Adrenal gland (tissue), 12 donors: ENCODE data around the gene SRGAP3. TPM values are rescaled to one million over a fixed set of nuclear protein-coding genes. Genes with fewer than 3 reads are reported as not detected.

Source experiments
- DNase-seq, 7 donors: peaks; one replicate each; pipeline ENCODE4 v3.0.0-alpha.2; 2019 to 2020
- H3K27ac ChIP-seq, 5 donors: fragments of 200-600 bp; sonication (generic) in 4 of 5; 1 replicate in 3 of 5; 2 replicates in 2 of 5; pipeline versions ENCODE4 v1.5.1 to v1.8.0; 2016 to 2020; ENCODE audit warnings: mild to moderate bottlenecking in 1 of 5
- H3K27me3 ChIP-seq: fragments of 200-600 bp; 2 replicates; pipeline ENCODE4 v1.8.0; 2021
- H3K36me3 ChIP-seq, 2 donors: fragments of 200-600 bp; replicated peaks in 1 of 2; 1 replicate in 1 of 2; 2 replicates in 1 of 2; pipeline versions ENCODE4 v1.5.1 to v1.8.0; 2018 to 2022
- H3K4me1 ChIP-seq, 2 donors: fragments of 200-600 bp; replicated peaks in 1 of 2; 1 replicate in 1 of 2; 2 replicates in 1 of 2; pipeline versions ENCODE4 v1.5.1 to v1.8.0; 2018 to 2021
- H3K4me3 ChIP-seq, 4 donors: fragments of 200-600 bp; sonication (generic) in 3 of 4; one replicate each; pipeline ENCODE4 v1.5.1; 2016 to 2018
- H3K9me3 ChIP-seq, 3 donors: fragments of 200-600 bp; sonication (generic) in 1 of 3; replicated peaks in 1 of 3; 1 replicate in 2 of 3; 2 replicates in 1 of 3; pipeline versions ENCODE4 v1.5.1 to v1.8.0; 2016 to 2021
- CTCF ChIP-seq, 6 experiments: fragments of 450-650 bp in 4 of 6; fragments of 200-600 bp in 2 of 6; sonication (generic) in 1 of 6; IDR thresholded peaks; 1 replicate in 5 of 6; 2 replicates in 1 of 6; pipeline versions ENCODE4 v1.5.1 to v1.8.0; 2016 to 2021; ENCODE audit warnings: antibody characterized with exemption in 6 of 6, mild to moderate bottlenecking in 2 of 6, moderate library complexity in 1 of 6
- POLR2A ChIP-seq, 2 donors: fragments of 450-650 bp; IDR thresholded peaks; one replicate each; pipeline ENCODE4 v1.6.1; 2017; ENCODE audit warnings: antibody characterized with exemption in 2 of 2, mild to moderate bottlenecking in 2 of 2, moderate library complexity in 1 of 2
- WGBS, 4 donors: extraction: QIAGEN DNeasy Blood & Tissue Kit in 2 of 4; methylation state at CpG; one replicate each; pipeline versions ENCODE4 v1.1.5 to v1.1.7; 2013 to 2017; 5-methylcytosine and 5-hydroxymethylcytosine counted together
- intact Hi-C, 2 donors: fragments of 100-400 bp; cut with DNase I; formaldehyde crosslinking; loops; one replicate each; pipeline versions ENCODE4 v1.14.1 to v1.15.0; 2022 to 2023
- polyA plus RNA-seq, 3 donors: library from polyadenylated mRNA; stranded (reverse); fragments of 200-250 nt in 2 of 3; fragments of 350-450 nt in 1 of 3; fragmentation: Illumina TruSeq in 1 of 3; extraction: RNeasy Lipid Tissue Mini Kit (QIAGEN cat#74804) in 1 of 3; gene quantifications; one replicate each; pipeline ENCODE4 v1.2.3, GENCODE V29; 2013 to 2014
- total RNA-seq, 9 donors: library from RNA; depleted of rRNA in 4 of 9; stranded (reverse); fragments of >200 nt in 4 of 9; fragments of 120-200 nt in 1 of 9; fragmentation: NEBNext Ultra II Directional in 1 of 9; extraction: Animal tissue kit (Norgen Biotek cat#: 25700) in 1 of 9; gene quantifications; one replicate each; pipeline versions ENCODE4 v1.1.0 to v1.2.4, GENCODE V29; 2013 to 2023
- donor health status: healthy with polysubstance abuse.
- donor health status: Bipolar disorder and iron deficiency.
- donor health status: DM: yes; HTN: yes; CAD: no.
- donor health status: DM: no; HTN: no; CAD: no.
- donor health status: DM: no; HTN: no; CAD: no.
- donor health status: DM: yes; HTN: yes; CAD: no.

Gene SRGAP3
- total and polyA plus RNA-seq, 12 donors, result 3.3 to 35.0 (median 17.8) TPM

DNA sequence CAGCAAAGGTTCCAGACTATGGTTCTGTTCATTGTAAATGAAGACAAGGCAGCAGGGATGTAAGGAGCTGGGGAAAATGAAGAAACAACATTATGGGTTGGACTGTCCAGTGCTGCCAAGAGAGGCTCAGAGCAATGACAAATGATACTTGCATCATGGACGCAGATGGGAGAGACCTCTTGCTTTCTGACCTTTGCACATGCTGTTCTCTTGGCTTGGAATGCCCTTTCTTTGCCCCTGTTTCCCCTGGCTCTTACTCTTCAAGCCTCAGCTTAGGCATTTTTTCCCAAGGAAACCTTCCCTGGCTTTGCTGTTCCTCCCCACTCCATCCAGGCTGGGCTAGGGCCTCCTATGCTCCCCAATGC, 226.2 kb downstream of the SRGAP3 start:
- Histone ChIP-seq H3K4me1 (peaks cover 3 to 19% of the 10 kb centered on the region in 2 donors), H3K4me3 (no peak overlapping the region), H3K27ac (no peak overlapping the region), H3K36me3 (no peaks in the 10 kb centered on the region), H3K9me3 (no peaks in the 10 kb centered on the region), H3K27me3 (no peaks in the 10 kb centered on the region)
- no peak for DNase-seq
- TF ChIP-seq CTCF (IDR thresholded peaks at IDR 0.05) (no peak), POLR2A (IDR thresholded peaks at IDR 0.05) (no peak)
- intact Hi-C loops, result no loop called here
- WGBS, 4 donors, result 58 to 81% (median 72%) methylated on average over 1 of the region's 1 CpG

DNA sequence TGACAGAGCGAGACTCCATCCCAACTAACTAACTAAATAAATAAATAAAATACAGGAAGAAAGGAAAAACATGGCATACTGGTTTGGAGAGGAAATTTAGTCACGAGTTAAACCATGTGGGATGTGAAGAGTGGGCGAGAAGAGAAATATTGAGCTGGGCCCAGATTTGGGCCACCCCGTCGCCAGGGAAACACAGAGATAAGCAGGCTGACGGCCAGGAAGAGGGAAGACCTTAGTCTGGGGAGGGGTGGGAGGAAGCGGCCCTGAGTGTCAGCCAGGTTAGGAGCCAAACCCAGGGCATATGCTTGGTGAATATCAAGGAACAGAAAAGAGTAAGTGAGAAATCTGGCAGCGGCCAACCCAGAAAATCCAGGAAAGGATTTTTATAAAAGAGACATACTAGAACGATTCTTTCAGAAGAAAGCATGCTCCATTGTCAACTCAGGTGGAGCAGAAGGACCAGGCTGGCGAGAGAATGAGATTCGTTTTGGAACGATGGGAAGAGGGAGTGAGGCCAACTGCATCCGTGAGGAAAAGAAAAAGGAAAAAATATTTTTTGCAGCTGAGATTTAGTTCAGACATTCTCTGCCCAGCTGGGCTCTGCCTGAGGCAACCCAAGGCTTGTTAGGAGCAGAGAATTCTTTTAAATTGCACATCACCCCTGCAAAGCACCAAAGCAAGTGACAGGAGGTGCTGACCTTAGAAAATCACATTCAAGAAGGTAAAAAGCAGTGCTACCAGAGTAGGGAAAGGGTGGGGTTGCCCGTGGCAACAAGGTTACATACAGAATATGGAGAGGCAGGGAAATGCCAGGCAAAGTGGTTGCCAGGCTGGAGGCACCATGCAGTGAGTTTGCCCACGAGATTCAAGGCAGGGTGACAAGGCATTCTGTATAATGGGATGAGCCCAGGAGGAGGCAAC, 226.9 kb downstream of the SRGAP3 start:
- no peak for DNase-seq
- intact Hi-C loops, result no loop called here

GRCh38 chr3:9021271-9022009, 228.0 kb downstream of the SRGAP3 start:
- intact Hi-C loops, result no loop called here
- Histone ChIP-seq H3K27me3 (no peaks in the 10 kb centered on the region), H3K27ac (no peak overlapping the region), H3K9me3 (no peaks in the 10 kb centered on the region), H3K4me3 (no peak overlapping the region), H3K36me3 (no peaks in the 10 kb centered on the region), H3K4me1 (peaks cover 0 to 9% of the 10 kb centered on the region in 2 donors)
- no peak for DNase-seq
- WGBS, 4 donors, result 92 to 97% (median 96%) methylated on average over 7 of the region's 7 CpGs
- TF ChIP-seq POLR2A (IDR thresholded peaks at IDR 0.05) (no peak), CTCF (IDR thresholded peaks at IDR 0.05) (no peak)

More for the DNA sequence above, 226.9 kb downstream of the SRGAP3 start:
- TF ChIP-seq CTCF (IDR thresholded peaks at IDR 0.05) (no peak), POLR2A (IDR thresholded peaks at IDR 0.05) (no peak)
- Histone ChIP-seq H3K27ac (no peak overlapping the region), H3K4me3 (no peak overlapping the region), H3K9me3 (no peaks in the 10 kb centered on the region), H3K27me3 (no peaks in the 10 kb centered on the region), H3K36me3 (no peaks in the 10 kb centered on the region), H3K4me1 (peaks cover 0 to 12% of the 10 kb centered on the region in 2 donors)
- whole genome bisulfite sequencing, 4 donors, result 74 to 81% (median 77%) methylated on average over 15 of the region's 15 CpGs

DNA sequence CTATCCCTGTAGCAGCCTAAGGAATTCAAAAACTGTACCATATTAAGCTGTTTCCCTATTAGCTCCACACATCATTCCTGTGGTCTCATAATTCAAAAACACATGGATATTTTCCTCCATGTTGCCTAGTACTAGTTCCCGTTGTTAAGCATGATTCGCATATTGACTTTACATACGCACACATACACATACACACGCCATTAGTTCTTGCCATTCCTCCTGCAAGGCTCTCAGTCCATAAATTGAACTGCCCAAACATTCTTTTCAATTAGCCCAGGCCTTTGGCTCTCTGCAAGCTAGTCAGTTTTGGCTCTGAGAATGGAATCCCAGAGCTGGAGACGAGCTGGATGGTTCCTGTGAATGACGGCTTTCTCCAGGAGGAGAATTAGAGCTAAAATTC, 229.0 kb downstream of the SRGAP3 start:
- no peaks in the 10 kb centered on the region for H3K9me3 ChIP-seq
- no peak for DNase-seq
- WGBS, 4 donors, result 90 to 96% (median 94%) methylated on average over 6 of the region's 6 CpGs
- peaks cover 0 to 9% of the 10 kb centered on the region in 2 donors for H3K4me1 ChIP-seq
- H3K27ac ChIP-seq, result no peak overlapping the region
- intact Hi-C loops, result no loop called here
- no peaks in the 10 kb centered on the region for H3K36me3 ChIP-seq
- no peak overlapping the region for H3K4me3 ChIP-seq
- H3K27me3 ChIP-seq, result no peaks in the 10 kb centered on the region
- no peak for TF ChIP-seq POLR2A (IDR thresholded peaks at IDR 0.05)
- no peak for TF ChIP-seq CTCF (IDR thresholded peaks at IDR 0.05)
